Measurements from ENCODE around the gene FAM174B. TPM values are rescaled to one million over a fixed set of nuclear protein-coding genes. Genes with fewer than 3 reads are reported as not detected.
"Not testable (repeated sequence)": the region's sequence is repeated elsewhere in the genome, so short reads cannot be mapped to it uniquely, and the experiment has no call there.

Gene FAM174B
- total RNA-seq, 1 donor from 2014 or later = 16.7 TPM

GRCh38 chr15:92621972-92622533 lies 33.5 kb downstream of the FAM174B start:
- DNase-seq (ENCODE audit: low spot score in 2 of 2) (no peak), FAIRE-seq (no peak)

- FAIRE-seq (no peak), DNase-seq (ENCODE audit: low spot score in 2 of 2) (no peak)
These were observed 34.6 kb downstream of the FAM174B start for GRCh38 chr15:92620991-92621390.

GRCh38 chr15:92619145-92620101 lies 36.2 kb downstream of the FAM174B start:
- no peak for DNase-seq (ENCODE audit: low spot score in 2 of 2)
- FAIRE-seq = no peak

- FAIRE-seq (no peak), DNase-seq (ENCODE audit: low spot score in 2 of 2) (no peak)
These were observed 37.7 kb downstream of the FAM174B start for GRCh38 chr15:92617549-92618520.

- DNase-seq (ENCODE audit: low spot score in 2 of 2) (no peak), FAIRE-seq (no peak)
These were observed 38.7 kb downstream of the FAM174B start for GRCh38 chr15:92616621-92617548.

GRCh38 chr15:92614791-92615785 lies 40.5 kb downstream of the FAM174B start:
- FAIRE-seq = no peak
- no peak for DNase-seq (ENCODE audit: low spot score in 2 of 2)

GRCh38 chr15:92614301-92614700 lies 41.3 kb downstream of the FAM174B start:
- DNase-seq (ENCODE audit: low spot score in 2 of 2) (no peak), FAIRE-seq (no peak)

- FAIRE-seq (no peak), DNase-seq (ENCODE audit: low spot score in 2 of 2) (no peak)
These were observed 41.7 kb downstream of the FAM174B start for GRCh38 chr15:92613841-92614240.

- DNase-seq (ENCODE audit: low spot score in 2 of 2) = no peak
These were observed 42.7 kb downstream of the FAM174B start for GRCh38 chr15:92612891-92613290.

GRCh38 chr15:92611995-92612745 lies 43.4 kb downstream of the FAM174B start:
- no peak for FAIRE-seq
- peak; percentile 42 to 58 for DNase-seq (ENCODE audit: low spot score in 2 of 2)

More at GRCh38 chr15:92612891-92613290, 42.7 kb downstream of the FAM174B start:
- FAIRE-seq = no peak

- DNase-seq (ENCODE audit: low spot score in 2 of 2) = no peak
- no peak for FAIRE-seq
These were observed 44.4 kb downstream of the FAM174B start for GRCh38 chr15:92611150-92611549.

GRCh38 chr15:92610101-92610520 lies 45.5 kb downstream of the FAM174B start:
- DNase-seq (ENCODE audit: low spot score in 2 of 2) (no peak), FAIRE-seq (no peak)

- no peak for DNase-seq (ENCODE audit: low spot score in 2 of 2)
- no peak for FAIRE-seq
These were observed 46.5 kb downstream of the FAM174B start for GRCh38 chr15:92608866-92609700.

GRCh38 chr15:92606836-92607150 lies 48.8 kb downstream of the FAM174B start:
- DNase-seq (ENCODE audit: low spot score in 2 of 2); FAIRE-seq: not testable (repeated sequence)

GRCh38 chr15:92606126-92606835 lies 49.3 kb downstream of the FAM174B start:
- DNase-seq (ENCODE audit: low spot score in 2 of 2) = no peak
- FAIRE-seq = no peak

Data from frontal cortex (tissue), 4 donors.